OCI-LY1 (cell line): ENCODE results near the gene NXN.

Experiments
- H2AFZ ChIP-seq: fragments of 200-600 bp; sonication (generic), shearing (Covaris generic); 2 replicates; pipeline ENCODE4 v1.6.0; 2014; ENCODE audit warnings: antibody characterized with exemption, mild to moderate bottlenecking, low read length
- H3F3A ChIP-seq: fragments of 200-600 bp; sonication (generic), shearing (Covaris generic); 2 replicates; pipeline ENCODE4 v1.6.0; 2014; ENCODE audit warnings: mild to moderate bottlenecking, antibody characterized with exemption, low read length, moderate library complexity; ENCODE audit not compliant: insufficient read depth
- H3K27ac ChIP-seq: fragments of 200-600 bp; sonication (generic); 2 replicates; pipeline ENCODE4 v1.5.1; 2014; ENCODE audit warnings: low read length, mixed run types, mild to moderate bottlenecking, low read depth; ENCODE audit not compliant: poor library complexity, severe bottlenecking
- H3K27me3 ChIP-seq: fragments of 200-600 bp; sonication (generic); 2 replicates; pipeline ENCODE4 v1.6.0; 2014; ENCODE audit warnings: antibody characterized with exemption, mild to moderate bottlenecking, low read length, moderate library complexity; ENCODE audit not compliant: insufficient read depth
- H3K36me3 ChIP-seq: fragments of 200-600 bp; sonication (generic); 2 replicates; pipeline ENCODE4 v1.6.1; 2014; ENCODE audit warnings: mild to moderate bottlenecking, antibody characterized with exemption, low read length, moderate library complexity, mixed read lengths; ENCODE audit not compliant: insufficient read depth
- H3K4me1 ChIP-seq: fragments of 200-600 bp; sonication (generic); 2 replicates; pipeline ENCODE4 v1.5.1; 2014; ENCODE audit warnings: mild to moderate bottlenecking, low read length, moderate library complexity; ENCODE audit not compliant: insufficient read depth, severe bottlenecking
- H3K4me2 ChIP-seq: fragments of 200-600 bp; sonication (generic), shearing (Covaris generic); 2 replicates; pipeline ENCODE4 v1.6.1; 2014; ENCODE audit warnings: low read length
- H3K4me3 ChIP-seq: fragments of 200-600 bp; sonication (generic); 2 replicates; pipeline ENCODE4 v1.5.1; 2014; ENCODE audit warnings: low read length, low read depth, mild to moderate bottlenecking, mixed read lengths; ENCODE audit not compliant: poor library complexity, severe bottlenecking
- H3K79me2 ChIP-seq: fragments of 200-600 bp; shearing (Covaris generic); 2 replicates; pipeline ENCODE4 v1.6.1; 2016; ENCODE audit warnings: mixed run types, low read length, mixed read lengths; ENCODE audit not compliant: insufficient read depth
- H3K9ac ChIP-seq: fragments of 200-600 bp; sonication (generic), shearing (Covaris generic); 2 replicates; pipeline ENCODE4 v1.6.1; 2014; ENCODE audit warnings: mild to moderate bottlenecking, low read length, mixed read lengths
- H3K9me2 ChIP-seq: fragments of 200-600 bp; sonication (generic), shearing (Covaris generic); 2 replicates; pipeline ENCODE4 v1.6.1; 2014; ENCODE audit warnings: low read depth, mild to moderate bottlenecking, low read length, mixed read lengths
- H3K9me3 ChIP-seq: fragments of 200-600 bp; shearing (Covaris generic); 2 replicates; pipeline ENCODE4 v1.6.1; 2014; ENCODE audit warnings: low read length, mixed read lengths
- H4K20me1 ChIP-seq: fragments of 200-600 bp; sonication (generic), shearing (Covaris generic); 2 replicates; pipeline ENCODE4 v1.6.0; 2016; ENCODE audit warnings: mild to moderate bottlenecking, low read length; ENCODE audit not compliant: insufficient read depth
- CTCF ChIP-seq: fragments of 200-600 bp; sonication (generic), shearing (Covaris generic); IDR thresholded peaks from 2 replicates; pipeline ENCODE4 v1.5.1; 2017; ENCODE audit warnings: mild to moderate bottlenecking, antibody characterized with exemption, low read length, moderate library complexity, mixed read lengths
- EZH2 ChIP-seq: fragments of 200-600 bp; sonication (generic), shearing (Covaris generic); IDR thresholded peaks from 2 replicates; pipeline ENCODE4 v1.8.0; 2017; ENCODE audit warnings: borderline replicate concordance, mixed run types, mild to moderate bottlenecking, antibody characterized with exemption, low read length, moderate library complexity, mixed read lengths

NXN gene

GRCh38 chr17:781805-782731 is 197.5 kb downstream of the NXN start, which contains the start of the genes GLOD4 and MRM3:
TSS of gene GLOD4 (minus strand) at chr17:782280. CDS start at chr17:782255, 25 bp downstream.
TSS of gene MRM3 (plus strand) at chr17:782353. CDS start at chr17:782379, 26 bp downstream.
- H3K4me3 ChIP-seq = peak within 1 kb of the TSS; percentile 80
- no peaks in the 10 kb centered on the region for H3F3A ChIP-seq
- H3K9me2 ChIP-seq = no peaks in the 10 kb centered on the region
- peak within 1 kb of the TSS; percentile 78 for H3K9ac ChIP-seq
- peaks cover 47% of the 10 kb centered on the region for H3K79me2 ChIP-seq
- H2AFZ ChIP-seq = no peak within 1 kb of the TSS
- peak within 1 kb of the TSS; percentile 95 for H3K4me2 ChIP-seq
- no peaks in the 10 kb centered on the region for H3K27me3 ChIP-seq
- no peak for TF ChIP-seq CTCF
- no peak for TF ChIP-seq EZH2
- no peaks in the 10 kb centered on the region for H4K20me1 ChIP-seq
- peak within 1 kb of the TSS; percentile 9 for H3K27ac ChIP-seq
- H3K9me3 ChIP-seq = no peaks in the 10 kb centered on the region
- H3K4me1 ChIP-seq = peaks cover 32% of the 10 kb centered on the region
- peaks cover 52% of the 10 kb centered on the region for H3K36me3 ChIP-seq

- no peak overlapping the region for H3K27ac ChIP-seq
- peaks cover 17% of the 10 kb centered on the region for H3K4me1 ChIP-seq
- H3K27me3 ChIP-seq = no peaks in the 10 kb centered on the region
- H4K20me1 ChIP-seq = no peaks in the 10 kb centered on the region
- H3F3A ChIP-seq = no peaks in the 10 kb centered on the region
- H3K9ac ChIP-seq = no peak overlapping the region
- H3K9me2 ChIP-seq = no peaks in the 10 kb centered on the region
- H3K4me2 ChIP-seq = no peak overlapping the region
- H3K9me3 ChIP-seq = no peaks in the 10 kb centered on the region
- H3K36me3 ChIP-seq = peaks cover 57% of the 10 kb centered on the region
- H3K79me2 ChIP-seq = peaks cover 25% of the 10 kb centered on the region
- H3K4me3 ChIP-seq = no peak overlapping the region
- H2AFZ ChIP-seq = no peak overlapping the region
- TF ChIP-seq EZH2 (no peak), CTCF (no peak)
These were observed 201.5 kb downstream of the NXN start for GRCh38 chr17:778096-778495.

- Histone ChIP-seq H3K79me2 (no peaks in the 10 kb centered on the region), H3K4me1 (peaks cover 5% of the 10 kb centered on the region), H3K27me3 (no peaks in the 10 kb centered on the region), H3F3A (no peaks in the 10 kb centered on the region), H3K9me3 (no peaks in the 10 kb centered on the region), H3K36me3 (peaks cover 90% of the 10 kb centered on the region), H2AFZ (no peak overlapping the region), H3K27ac (no peak overlapping the region), H4K20me1 (no peaks in the 10 kb centered on the region), H3K4me3 (no peak overlapping the region), H3K4me2 (no peak overlapping the region), H3K9me2 (no peaks in the 10 kb centered on the region), H3K9ac (no peak overlapping the region)
- TF ChIP-seq CTCF = no peak
- TF ChIP-seq EZH2 = no peak
These were observed 205.3 kb downstream of the NXN start for GRCh38 chr17:774313-774584.
